PFSK-1 (cell line): ENCODE results near the gene NDUFA13.

Experiments
- FOXP2 ChIP-seq: optimal IDR thresholded peaks from 2 replicates; pipeline ENCODE3; 2011; ENCODE audit warnings: borderline replicate concordance, control low read depth, inconsistent platforms; ENCODE audit not compliant: insufficient read depth; ENCODE audit errors: extremely low read length, extremely low read depth
- POLR2AphosphoS5 ChIP-seq: IDR thresholded peaks from 2 replicates; pipeline ENCODE4 v1.6.1; 2012; ENCODE audit warnings: low read depth, mild to moderate bottlenecking, control low read depth, low read length, moderate library complexity
- SIN3A ChIP-seq: IDR thresholded peaks from 2 replicates; pipeline ENCODE4 v1.6.1; 2012; ENCODE audit warnings: mild to moderate bottlenecking, low read length, moderate library complexity, borderline replicate concordance; ENCODE audit not compliant: insufficient read depth
- TAF1 ChIP-seq: IDR thresholded peaks from 2 replicates; pipeline ENCODE4 v1.6.1; 2012; ENCODE audit warnings: low read length, control low read depth, borderline replicate concordance; ENCODE audit not compliant: insufficient read depth
- TF ChIP-seq, protein P1 (sequence below), 2 experiments: IDR thresholded peaks; 2 replicates each; pipeline versions ENCODE4 v1.6.1 to v1.8.0; 2011 to 2012; ENCODE audit warnings: low read depth in 2 of 2, low read length in 2 of 2, control low read depth in 1 of 2, inconsistent platforms in 1 of 2, mild to moderate bottlenecking in 1 of 2, moderate library complexity in 1 of 2; ENCODE audit not compliant: insufficient read depth in 1 of 2

The NDUFA13 gene

DNA sequence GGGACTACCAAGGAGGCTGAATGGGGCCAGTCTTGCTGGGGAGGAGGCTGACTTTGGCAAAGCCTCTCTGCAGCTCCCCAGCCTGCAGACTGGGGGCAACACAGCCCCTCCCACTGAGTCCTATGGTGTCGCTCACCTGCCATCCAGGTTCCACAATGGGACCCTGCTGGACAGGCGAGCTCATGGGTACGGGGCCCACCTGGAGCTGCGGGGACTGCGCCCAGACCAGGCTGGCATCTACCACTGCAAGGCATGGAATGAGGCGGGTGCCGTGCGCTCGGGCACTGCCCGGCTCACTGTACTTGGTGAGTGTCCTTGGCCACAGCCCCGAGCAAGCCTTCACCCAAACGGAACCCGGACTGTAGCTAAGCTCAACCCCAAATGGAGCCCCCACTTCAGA is 27.1 kb downstream of the NDUFA13 start:
- TF ChIP-seq TAF1 (no peak), SIN3A (no peak), POLR2AphosphoS5 (no peak), FOXP2 (no peak)
- TF ChIP-seq, protein P1, sequence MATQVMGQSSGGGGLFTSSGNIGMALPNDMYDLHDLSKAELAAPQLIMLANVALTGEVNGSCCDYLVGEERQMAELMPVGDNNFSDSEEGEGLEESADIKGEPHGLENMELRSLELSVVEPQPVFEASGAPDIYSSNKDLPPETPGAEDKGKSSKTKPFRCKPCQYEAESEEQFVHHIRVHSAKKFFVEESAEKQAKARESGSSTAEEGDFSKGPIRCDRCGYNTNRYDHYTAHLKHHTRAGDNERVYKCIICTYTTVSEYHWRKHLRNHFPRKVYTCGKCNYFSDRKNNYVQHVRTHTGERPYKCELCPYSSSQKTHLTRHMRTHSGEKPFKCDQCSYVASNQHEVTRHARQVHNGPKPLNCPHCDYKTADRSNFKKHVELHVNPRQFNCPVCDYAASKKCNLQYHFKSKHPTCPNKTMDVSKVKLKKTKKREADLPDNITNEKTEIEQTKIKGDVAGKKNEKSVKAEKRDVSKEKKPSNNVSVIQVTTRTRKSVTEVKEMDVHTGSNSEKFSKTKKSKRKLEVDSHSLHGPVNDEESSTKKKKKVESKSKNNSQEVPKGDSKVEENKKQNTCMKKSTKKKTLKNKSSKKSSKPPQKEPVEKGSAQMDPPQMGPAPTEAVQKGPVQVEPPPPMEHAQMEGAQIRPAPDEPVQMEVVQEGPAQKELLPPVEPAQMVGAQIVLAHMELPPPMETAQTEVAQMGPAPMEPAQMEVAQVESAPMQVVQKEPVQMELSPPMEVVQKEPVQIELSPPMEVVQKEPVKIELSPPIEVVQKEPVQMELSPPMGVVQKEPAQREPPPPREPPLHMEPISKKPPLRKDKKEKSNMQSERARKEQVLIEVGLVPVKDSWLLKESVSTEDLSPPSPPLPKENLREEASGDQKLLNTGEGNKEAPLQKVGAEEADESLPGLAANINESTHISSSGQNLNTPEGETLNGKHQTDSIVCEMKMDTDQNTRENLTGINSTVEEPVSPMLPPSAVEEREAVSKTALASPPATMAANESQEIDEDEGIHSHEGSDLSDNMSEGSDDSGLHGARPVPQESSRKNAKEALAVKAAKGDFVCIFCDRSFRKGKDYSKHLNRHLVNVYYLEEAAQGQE (IDR thresholded peaks at IDR 0.05; ENCODE audit: insufficient read depth in 1 of 2, low read depth in 2 of 2, low read length in 2 of 2), result no peak

DNA sequence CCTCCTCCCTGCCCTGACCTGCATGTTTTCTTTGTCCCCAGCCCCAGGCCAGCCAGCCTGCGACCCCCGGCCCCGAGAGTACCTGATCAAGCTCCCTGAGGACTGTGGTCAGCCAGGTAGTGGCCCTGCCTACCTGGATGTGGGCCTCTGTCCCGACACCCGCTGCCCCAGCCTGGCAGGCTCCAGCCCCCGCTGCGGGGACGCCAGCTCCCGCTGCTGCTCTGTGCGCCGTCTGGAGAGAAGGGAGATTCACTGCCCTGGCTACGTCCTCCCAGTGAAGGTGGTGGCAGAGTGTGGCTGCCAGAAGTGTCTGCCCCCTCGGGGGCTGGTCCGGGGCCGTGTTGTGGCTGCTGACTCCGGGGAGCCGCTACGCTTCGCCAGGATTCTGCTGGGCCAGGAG is 27.6 kb downstream of the NDUFA13 start:
- TF ChIP-seq, protein P1 (IDR thresholded peaks at IDR 0.05; ENCODE audit: insufficient read depth in 1 of 2, low read depth in 2 of 2, low read length in 2 of 2), result no peak
- TF ChIP-seq SIN3A (no peak), POLR2AphosphoS5 (no peak), TAF1 (no peak), FOXP2 (no peak)

DNA sequence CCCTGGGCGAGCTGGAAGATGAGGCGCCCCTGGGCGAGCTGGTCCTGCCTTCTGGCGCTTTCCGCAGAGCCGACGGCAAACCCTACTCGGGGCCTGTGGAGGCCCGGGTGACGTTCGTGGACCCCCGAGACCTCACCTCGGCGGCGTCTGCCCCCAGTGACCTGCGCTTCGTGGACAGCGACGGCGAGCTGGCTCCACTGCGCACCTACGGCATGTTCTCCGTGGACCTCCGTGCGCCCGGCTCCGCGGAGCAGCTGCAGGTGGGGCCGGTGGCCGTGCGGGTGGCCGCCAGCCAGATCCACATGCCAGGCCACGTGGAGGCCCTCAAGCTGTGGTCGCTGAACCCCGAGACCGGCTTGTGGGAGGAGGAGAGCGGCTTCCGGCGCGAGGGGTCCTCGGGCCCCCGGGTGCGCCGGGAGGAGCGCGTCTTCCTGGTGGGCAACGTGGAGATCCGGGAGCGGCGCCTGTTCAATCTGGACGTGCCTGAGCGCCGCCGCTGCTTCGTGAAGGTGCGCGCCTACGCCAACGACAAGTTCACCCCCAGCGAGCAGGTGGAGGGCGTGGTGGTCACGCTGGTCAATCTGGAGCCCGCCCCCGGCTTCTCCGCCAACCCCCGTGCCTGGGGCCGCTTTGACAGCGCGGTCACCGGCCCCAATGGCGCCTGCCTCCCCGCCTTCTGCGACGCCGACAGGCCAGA is 28.4 kb downstream of the NDUFA13 start:
- TF ChIP-seq SIN3A, result no peak
- TF ChIP-seq TAF1, result no peak
- no peak for TF ChIP-seq FOXP2
- no peak for TF ChIP-seq POLR2AphosphoS5

DNA sequence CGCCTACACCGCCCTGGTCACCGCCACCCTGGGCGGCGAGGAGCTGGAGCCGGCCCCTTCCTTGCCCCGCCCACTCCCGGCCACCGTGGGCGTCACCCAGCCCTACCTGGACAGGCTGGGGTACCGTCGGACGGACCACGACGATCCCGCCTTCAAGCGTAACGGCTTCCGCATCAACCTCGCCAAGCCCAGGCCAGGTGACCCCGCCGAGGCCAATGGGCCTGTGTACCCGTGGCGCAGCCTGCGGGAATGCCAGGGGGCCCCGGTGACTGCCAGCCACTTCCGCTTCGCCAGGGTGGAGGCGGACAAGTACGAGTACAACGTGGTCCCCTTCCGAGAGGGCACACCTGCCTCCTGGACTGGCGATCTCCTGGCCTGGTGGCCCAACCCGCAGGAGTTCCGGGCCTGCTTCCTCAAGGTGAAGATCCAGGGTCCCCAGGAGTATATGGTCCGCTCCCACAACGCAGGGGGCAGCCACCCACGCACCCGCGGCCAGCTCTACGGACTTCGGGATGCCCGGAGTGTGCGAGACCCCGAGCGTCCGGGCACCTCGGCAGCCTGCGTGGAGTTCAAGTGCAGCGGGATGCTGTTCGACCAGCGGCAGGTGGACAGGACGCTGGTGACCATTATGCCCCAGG is 29.0 kb downstream of the NDUFA13 start:
- TF ChIP-seq, protein P1 (IDR thresholded peaks at IDR 0.05; ENCODE audit: insufficient read depth in 1 of 2, low read depth in 2 of 2, low read length in 2 of 2), result no peak
- no peak for TF ChIP-seq SIN3A
- no peak for TF ChIP-seq POLR2AphosphoS5
- TF ChIP-seq TAF1, result no peak
- TF ChIP-seq FOXP2, result no peak

DNA sequence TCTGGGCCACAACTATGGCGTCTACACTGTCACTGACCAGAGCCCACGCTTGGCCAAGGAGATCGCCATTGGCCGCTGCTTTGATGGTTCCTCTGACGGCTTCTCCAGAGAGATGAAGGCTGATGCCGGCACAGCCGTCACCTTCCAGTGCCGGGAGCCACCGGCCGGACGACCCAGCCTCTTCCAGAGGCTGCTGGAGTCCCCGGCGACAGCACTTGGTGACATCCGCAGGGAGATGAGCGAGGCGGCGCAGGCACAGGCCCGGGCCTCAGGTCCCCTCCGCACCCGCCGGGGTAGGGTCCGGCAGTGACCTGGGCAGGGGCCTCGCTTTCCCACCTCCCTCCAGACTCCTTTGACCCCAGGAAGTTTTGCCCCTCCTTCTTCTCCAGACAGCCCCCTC is 29.7 kb downstream of the NDUFA13 start:
- TF ChIP-seq, protein P1 (IDR thresholded peaks at IDR 0.05; ENCODE audit: insufficient read depth in 1 of 2, low read depth in 2 of 2, low read length in 2 of 2), result no peak
- TF ChIP-seq SIN3A (no peak), FOXP2 (no peak), TAF1 (no peak), POLR2AphosphoS5 (no peak)
